Esophagus mucosa (tissue), 1 donor: ENCODE measurements around the gene NUP93. TPM values are rescaled to one million over a fixed set of nuclear protein-coding genes. Genes with fewer than 3 reads are reported as not detected.
"Not testable (repeated sequence)": the region's sequence is repeated elsewhere in the genome, so short reads cannot be mapped to it uniquely, and the experiment has no call there.

Experiments
- ATAC-seq: fragments of 200-7000 bp; cut with Tn5 transposase; one replicate; pipeline ENCODE4 v1.9.1; 2020
- total RNA-seq: library from RNA; stranded (reverse); gene quantifications from one replicate; pipeline ENCODE4 v1.2.4, GENCODE V29; 2023
- donor health status: DM: yes; HTN: yes; CAD: no.

Gene NUP93
- total RNA-seq, 1 donor from 2014 or later: 52.3 TPM

- ATAC-seq: no peak
Observed at GRCh38 chr16:56872863-56873391, 143.0 kb downstream of the NUP93 start.

- ATAC-seq: no peak
Observed at GRCh38 chr16:56874800-56875199, 144.9 kb downstream of the NUP93 start.

- no peak for ATAC-seq
Observed at GRCh38 chr16:56876048-56876447, 146.1 kb downstream of the NUP93 start.

- no peak for ATAC-seq
Observed at GRCh38 chr16:56877486-56878182, 147.7 kb downstream of the NUP93 start.

- no peak for ATAC-seq
Observed at GRCh38 chr16:56878282-56878854, 148.4 kb downstream of the NUP93 start.

GRCh38 chr16:56879276-56879675 lies 149.3 kb downstream of the NUP93 start:
- no peak for ATAC-seq

- no peak for ATAC-seq
Observed at GRCh38 chr16:56880176-56880575, 150.2 kb downstream of the NUP93 start.

- no peak for ATAC-seq
Observed at GRCh38 chr16:56880685-56881084, 150.8 kb downstream of the NUP93 start.

- ATAC-seq: no peak
Observed at GRCh38 chr16:56882077-56882800, 152.3 kb downstream of the NUP93 start.

- ATAC-seq: no peak
Observed at GRCh38 chr16:56883586-56883985, 153.7 kb downstream of the NUP93 start.

GRCh38 chr16:56884026-56884582 lies 154.2 kb downstream of the NUP93 start:
- no peak for ATAC-seq

GRCh38 chr16:56884929-56885328 lies 155.0 kb downstream of the NUP93 start:
- not testable (repeated sequence) for ATAC-seq

- ATAC-seq: no peak
Observed at GRCh38 chr16:56885446-56886162, 155.7 kb downstream of the NUP93 start.

- ATAC-seq: no peak
Observed at GRCh38 chr16:56886296-56886695, 156.4 kb downstream of the NUP93 start.

GRCh38 chr16:56886826-56887225 lies 156.9 kb downstream of the NUP93 start:
- no peak for ATAC-seq

GRCh38 chr16:56888806-56889205 lies 158.9 kb downstream of the NUP93 start:
- peak; percentile 27 for ATAC-seq

GRCh38 chr16:56889206-56889605 lies 159.3 kb downstream of the NUP93 start:
- no peak for ATAC-seq

GRCh38 chr16:56891685-56892084 lies 161.8 kb downstream of the NUP93 start:
- ATAC-seq: no peak

GRCh38 chr16:56892705-56893104 lies 162.8 kb downstream of the NUP93 start:
- ATAC-seq: no peak

- ATAC-seq: peak; percentile 34
Observed at GRCh38 chr16:56894331-56894917, 164.5 kb downstream of the NUP93 start.

- no peak for ATAC-seq
Observed at GRCh38 chr16:56895813-56896212, 165.9 kb downstream of the NUP93 start.

- ATAC-seq: no peak
Observed at GRCh38 chr16:56896244-56896643, 166.3 kb downstream of the NUP93 start.
